ENCODE measurements around the gene MAS1.

- TF ChIP-seq CTCF (IDR thresholded peaks at IDR 0.05; ENCODE audit: low read depth, low read length, poor library complexity, severe bottlenecking) (no peak), EZH2phosphoT487 (IDR thresholded peaks at IDR 0.05; ENCODE audit: borderline replicate concordance, low read length) (no peak)
These were observed 13.7 kb downstream of the MAS1 start for GRCh38 chr6:159904497-159904911.
